HG03095 (cell line): Measurements from ENCODE around the gene MAML2.

Experiments used
- ATAC-seq: cut with Tn5 transposase; IDR thresholded peaks from one replicate; pipeline ENCODE4 v1.9.1; 2021; ENCODE audit warnings: moderate library complexity; ENCODE audit not compliant: unreplicated experiment

The MAML2 gene

DNA sequence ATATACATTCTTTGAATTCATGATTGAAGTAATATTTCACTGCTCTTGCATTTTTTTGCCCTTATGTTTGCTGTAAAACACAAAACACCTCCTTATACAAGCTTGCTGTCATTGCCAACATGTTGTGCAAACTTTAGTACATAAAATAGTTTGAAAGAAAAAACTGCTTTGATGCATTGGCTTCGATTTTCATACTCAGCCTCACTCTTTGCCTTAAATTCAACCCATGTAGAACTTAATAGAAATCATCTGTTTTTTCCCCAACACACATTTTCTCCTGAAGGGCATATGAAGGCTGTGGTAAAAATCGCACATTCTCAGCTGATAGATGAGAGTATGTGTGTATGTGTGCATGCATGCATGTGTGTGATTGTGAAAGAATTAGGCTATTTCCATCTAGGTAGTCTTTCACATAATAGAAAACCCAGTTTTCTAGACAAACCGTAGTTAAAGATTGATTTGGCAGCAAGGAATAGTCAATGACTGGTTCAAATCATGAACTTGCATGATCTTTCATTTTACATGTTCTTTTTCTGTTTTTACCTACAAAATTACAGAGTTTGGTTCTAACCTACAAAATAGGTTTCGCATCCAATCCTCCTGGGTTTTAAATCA, 346.3 kb downstream of the MAML2 start:
- ATAC-seq, result no peak

DNA sequence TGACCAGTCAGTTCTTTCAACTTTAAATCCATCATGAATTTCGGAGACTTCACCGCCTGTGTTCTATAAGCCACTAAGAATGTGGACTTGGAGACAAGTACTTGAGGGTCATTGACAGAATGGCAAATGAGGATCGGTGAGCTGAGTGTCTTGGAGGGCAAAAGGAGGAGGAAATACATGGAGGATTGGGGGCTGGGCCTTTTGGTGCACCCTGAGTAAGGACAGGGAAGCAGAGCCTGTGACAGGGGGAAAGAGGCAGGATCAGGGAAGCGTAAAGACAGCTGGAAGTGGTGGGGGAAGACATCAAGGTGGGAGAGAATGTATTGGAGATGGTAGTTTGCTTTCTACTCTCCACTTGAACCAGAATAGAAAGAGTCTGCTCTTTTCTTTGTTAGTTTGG, 348.7 kb downstream of the MAML2 start:
- no peak for ATAC-seq

DNA sequence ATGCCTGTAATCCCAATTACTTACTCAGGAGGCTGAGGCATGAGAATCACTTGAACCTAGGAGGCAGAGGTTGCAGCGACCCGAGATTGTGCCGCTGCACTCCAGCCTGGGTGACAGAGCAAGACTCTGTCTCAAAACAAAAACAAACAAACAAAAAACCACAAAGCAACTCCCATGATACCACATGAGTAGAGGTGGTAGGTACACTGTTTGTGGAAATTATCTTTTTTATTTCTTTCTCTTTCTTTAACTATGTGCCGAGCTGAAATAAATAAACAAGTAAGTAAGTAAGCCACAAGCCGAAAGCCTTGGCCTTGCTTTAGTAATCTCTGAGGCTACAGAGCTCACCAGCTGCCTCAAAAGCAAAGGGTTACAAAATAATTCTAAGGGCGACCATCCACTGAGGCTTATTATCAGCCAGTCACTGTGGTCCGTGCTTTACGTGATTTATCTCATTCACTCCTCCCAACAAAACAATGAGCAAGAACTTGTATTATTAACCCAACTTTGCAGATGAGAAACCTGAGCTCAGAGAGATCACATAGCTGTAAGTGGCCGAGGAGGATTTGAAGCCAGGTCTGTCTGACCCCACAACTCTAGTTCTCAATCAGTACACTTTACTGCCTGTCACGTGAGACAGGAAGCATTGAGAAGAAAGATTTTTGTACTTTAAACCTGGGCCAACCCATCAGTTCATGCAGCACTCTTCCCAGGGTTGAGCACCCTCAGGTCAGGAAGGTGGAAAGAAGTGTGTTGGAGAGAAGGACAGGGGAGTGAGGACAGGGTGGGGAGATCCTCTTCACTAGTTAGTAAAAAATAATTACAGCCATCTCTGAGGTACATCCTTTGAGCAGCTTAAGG, 349.3 kb downstream of the MAML2 start:
- ATAC-seq, result no peak

DNA sequence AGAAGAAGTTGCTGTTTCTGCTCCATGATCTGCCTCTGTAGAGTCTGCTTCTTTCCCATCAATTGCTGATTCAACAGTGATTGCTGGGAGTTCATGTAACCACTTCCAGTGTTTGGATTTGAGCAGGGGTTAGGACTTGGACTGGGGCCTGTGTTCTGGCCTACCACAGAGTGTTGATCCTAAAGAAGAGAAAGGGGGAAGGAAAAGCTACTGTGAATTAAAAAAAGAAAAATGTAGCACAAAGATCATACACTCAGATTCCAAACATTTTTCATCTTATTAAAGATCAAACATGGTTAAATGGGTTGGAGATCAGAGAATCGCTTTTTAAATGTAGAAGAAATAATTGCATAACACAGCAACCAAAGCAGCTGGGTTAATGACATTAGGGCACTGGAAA, 351.4 kb downstream of the MAML2 start:
- no peak for ATAC-seq

DNA sequence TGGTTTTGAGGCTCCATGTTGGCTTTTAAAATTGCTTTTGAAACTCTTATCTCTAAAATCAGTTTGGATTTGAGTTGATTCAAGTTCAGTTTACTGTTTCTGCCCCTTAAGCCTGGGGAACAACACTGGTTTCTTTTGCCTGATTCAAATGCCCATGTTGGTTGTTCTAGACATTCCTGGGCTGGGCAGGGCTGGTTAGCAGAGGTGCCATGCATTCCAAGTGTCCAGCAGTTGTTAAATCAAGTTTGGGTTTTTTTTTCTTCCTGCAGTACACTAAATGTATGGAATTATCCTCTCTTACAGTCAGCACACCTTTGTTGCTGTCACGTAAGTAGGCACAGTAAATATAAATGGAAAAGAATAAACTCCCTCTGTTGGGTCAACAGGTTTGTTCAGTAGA, 351.9 kb downstream of the MAML2 start:
- no peak for ATAC-seq

DNA sequence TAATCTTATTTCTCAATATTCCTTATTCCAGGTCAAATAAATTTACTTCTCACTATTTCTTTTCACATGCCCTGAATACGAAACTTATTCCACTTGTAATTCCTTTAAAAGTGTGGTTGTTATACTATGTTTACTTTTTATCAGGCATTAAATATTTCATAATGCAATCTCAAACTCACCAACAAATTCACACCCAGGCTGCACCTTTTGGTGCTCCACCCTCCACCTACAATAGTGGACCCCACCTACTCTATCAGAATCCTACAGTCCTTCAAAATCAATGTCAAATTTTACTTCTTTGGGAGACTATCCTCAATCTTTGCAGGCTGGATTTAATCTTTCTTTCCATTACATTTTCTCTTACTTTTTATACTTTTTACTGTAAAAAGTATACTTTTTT, 353.2 kb downstream of the MAML2 start:
- ATAC-seq, result no peak

DNA sequence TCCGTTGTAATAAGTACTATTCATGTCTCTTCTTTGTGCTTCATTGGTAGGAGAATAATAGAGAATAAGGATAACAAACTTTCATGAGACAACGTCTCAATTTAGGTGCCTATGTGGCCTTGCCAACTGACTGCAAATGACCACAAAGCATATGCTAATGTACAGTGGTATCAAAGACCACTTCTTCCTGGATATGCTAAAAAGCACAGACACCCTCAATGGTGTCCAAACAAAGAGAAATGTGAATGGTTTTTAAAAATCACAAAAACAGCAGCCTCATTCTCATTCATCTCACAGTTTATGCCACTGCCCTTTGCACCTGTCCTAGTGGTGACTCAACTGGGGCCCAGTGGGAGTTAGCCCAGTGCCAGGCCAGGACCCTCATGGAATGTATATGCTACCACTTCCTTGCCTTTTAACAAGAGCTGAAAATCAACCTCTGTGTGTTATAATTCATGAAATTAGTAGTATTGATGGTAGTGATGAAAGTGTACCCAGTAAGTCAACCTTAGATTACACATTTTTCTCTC, 353.9 kb downstream of the MAML2 start:
- no peak for ATAC-seq

DNA sequence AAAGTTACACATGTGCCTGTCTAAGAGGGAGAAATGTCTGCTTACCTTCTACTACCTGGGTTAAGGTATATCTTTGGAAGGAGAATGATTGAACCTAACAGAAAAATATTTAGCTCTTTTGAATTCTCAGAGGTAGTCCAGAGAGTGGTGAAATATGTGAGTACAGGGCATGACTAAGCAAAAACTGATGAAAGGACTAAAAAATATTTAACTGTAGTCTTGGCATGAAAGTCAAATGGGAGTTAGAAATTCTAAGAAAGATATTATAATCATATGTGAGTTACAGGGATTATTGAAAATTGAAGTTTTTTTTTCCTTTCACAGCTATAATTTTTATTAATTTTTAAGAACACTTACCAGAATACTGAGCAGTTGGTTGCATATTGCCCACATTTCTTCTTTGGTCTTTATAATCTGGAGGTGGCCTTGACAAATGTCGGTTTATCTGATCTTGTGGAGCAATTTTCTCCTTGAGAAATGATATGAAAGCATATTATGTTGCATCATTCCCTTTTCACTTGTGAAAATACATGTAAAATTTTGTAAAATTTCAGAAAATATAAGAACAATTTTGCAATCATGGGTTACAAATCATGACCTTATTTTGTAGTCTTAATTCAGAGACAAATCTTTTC, 357.7 kb downstream of the MAML2 start:
- no peak for ATAC-seq

DNA sequence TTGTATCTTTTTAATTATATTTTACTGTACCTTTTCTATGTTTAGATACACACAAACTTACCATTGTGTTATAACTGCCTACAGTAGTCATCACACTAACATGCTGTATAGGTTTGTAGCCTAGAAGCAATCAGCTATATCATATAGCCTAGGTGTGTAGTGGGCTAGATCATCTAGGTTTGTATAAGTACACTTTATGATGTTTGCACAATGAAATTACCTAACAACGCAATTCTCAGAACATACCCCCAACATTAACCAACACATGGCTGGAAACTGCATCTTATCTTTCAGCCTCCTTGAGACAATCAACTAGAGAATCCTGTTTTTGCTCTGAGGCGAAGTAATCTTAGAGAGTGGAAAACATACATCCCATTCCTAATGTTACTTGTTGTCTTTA, 358.9 kb downstream of the MAML2 start:
- no peak for ATAC-seq

DNA sequence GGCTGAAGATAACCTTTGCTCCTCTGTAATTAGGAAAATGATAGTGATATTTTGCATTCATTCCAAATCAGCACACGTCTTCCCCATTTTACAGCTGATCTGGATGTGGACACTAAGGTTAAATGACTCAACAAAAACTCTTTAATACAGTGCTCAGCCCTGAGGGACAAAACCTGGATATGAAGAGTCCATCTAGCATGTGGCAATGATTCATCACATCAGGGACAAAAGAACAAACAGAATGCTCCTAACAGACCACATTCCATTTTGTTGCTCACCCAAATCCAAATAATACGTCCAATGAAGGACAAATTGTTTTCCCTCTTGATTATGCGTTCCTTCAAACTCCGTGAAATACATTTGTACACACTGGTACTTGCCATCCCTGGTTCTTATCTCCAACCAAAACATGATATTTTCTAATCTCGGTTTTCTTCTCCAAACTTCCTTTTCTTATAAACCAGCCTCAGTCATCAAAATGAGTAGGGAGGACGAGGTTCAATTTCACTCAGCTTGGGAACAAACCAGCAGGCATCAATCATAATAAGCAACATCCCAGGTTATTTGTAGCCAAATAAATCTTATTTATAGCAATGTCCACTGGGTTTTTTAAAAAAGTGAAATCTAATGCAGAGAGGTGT, 365.3 kb downstream of the MAML2 start:
- ATAC-seq, result no peak

DNA sequence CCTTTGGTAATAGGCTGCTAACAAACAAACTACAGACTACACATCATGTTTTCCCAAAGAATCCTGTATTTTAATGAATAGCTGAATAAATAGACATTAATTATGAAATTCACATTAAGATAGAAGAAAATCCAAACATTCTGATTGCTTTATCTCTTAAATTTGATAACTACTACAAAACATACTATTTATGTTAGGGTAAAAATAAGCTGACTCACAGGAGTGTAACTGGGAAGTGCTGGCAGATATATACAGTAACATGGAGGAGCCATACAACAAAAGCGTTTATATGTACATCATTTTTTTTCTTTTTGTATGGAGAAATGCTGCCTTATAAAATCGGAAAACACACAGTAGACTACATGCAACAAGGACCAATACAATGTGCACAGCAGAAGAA, 366.4 kb downstream of the MAML2 start:
- ATAC-seq, result no peak

DNA sequence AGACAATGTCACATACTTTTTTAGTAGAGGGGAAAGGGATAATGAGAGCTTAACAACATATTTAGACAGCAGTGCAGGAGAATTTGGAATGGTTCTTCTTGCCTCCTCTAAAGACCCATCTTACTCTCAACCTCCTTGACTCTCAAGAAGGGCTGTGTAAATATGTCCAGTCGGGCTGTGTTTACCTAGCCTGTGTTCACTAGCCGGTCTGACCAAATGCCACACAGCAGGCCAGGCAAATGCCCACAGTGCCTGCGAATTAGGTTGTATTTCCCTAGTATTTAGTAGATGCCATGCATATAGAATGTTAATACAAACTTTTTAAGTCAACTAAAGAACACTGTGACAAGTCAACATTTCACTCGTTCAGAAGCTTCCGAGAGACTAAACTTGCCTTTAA, 367.7 kb downstream of the MAML2 start:
- no peak for ATAC-seq

DNA sequence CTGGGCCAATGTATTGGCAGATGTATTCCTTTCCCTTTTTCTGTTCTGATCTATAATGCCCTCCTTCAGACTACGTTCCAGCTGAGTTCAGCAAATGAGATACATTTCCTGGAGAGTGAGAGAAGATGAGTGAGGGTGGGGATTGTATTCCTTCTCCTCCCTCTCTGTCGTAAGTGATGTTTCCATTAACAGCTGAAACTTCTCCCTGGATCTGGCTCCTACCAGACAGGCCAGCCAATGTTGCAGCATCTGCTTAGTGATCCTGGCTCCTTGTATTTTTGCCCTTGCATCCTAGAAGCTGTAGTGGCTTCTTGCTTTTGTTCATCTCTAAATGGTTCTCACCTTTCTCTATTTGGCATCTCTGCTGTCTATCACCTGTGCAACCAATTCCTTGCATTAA, 370.9 kb downstream of the MAML2 start:
- no peak for ATAC-seq

DNA sequence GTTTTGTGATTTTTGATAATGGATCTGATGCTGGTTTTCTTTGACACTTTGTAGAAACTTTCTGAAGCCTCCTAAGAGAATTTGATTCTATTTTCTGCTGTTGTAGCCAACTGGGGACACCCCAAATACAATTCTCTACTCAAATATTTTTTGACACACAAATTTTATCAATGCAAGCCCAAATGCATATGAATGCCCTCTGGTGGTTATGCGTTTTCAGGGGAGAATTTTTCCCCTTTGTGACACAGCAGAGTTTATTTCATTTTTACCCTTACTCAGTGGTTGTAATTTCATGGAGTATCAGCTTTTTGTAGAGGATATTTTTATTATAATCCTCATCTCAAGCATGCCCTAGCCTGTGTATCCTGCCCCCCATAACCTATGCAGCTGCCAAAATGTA, 374.4 kb downstream of the MAML2 start:
- ATAC-seq, result no peak

DNA sequence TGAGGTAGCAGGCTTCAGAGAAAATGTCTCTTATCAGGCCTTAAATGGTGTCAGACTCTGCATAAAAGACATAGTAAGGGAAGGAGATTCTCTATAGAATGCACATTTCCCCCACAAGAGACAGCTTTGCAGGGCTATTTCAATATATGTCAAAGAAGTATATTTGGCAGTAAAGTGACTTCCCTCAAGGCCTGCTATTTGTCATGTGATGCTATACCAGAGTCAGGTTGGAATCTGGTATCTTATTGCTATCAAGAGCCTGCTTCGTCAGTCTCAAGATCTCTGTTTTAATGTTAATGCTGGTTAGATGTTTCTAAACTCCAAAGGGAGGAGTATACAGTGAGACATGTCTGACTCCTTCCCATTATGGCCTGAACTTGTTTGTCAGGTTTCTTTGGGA, 378.7 kb downstream of the MAML2 start:
- ATAC-seq, result no peak

DNA sequence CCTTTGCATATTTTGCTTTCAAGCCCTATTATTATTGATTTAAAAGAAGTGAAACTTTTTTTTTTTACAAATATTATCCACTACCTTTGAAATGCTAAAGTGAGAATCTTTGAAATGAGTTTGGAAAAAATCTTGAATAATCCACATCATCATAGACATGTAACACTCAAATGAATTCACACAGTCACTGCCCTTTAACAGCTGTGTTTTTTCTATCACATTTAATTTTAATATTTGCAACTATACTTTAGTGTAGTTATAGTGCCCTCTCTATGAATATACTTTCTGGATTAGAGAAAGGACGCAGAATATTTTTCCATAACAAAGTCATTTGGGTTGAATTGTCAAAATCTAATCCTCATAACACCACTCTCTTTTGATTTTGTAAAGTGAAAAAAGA, 381.2 kb downstream of the MAML2 start:
- ATAC-seq, result no peak

DNA sequence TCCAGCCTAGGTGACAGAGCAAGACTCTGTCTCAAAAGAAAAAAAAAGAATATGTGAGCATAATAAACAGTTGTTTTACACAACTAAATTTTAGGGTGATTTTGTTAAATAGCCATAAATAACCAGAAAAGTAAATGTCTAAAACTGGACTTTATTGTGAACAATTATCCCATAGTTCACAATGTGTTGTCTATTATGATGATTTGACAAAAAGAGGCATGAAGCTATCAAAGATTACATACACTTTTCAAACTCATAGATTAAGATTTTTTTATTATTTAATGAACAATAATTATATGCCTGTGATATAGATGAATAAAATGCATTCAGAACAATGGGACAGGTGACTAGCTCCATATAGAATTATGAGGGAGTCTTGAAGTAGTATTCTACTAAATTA, 392.1 kb downstream of the MAML2 start:
- ATAC-seq, result no peak

DNA sequence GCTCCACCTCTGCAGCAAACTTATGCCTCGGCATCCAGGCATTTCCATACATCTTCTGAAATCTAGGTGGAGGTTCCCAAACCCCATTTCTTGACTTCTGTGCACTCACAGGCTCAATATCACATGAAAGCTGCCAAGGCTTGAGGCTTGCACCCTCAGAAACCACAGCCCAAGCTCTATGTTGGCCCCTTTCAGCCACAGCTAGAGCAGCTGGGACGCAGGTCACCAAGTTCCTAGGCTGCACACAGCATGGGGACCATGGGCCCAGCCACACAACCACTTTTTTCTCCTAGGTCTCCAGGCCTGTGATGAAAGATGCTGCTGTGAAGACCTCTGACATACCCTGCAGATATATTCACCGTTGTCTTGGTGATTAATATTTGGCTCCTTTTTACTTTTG, 394.4 kb downstream of the MAML2 start:
- no peak for ATAC-seq

DNA sequence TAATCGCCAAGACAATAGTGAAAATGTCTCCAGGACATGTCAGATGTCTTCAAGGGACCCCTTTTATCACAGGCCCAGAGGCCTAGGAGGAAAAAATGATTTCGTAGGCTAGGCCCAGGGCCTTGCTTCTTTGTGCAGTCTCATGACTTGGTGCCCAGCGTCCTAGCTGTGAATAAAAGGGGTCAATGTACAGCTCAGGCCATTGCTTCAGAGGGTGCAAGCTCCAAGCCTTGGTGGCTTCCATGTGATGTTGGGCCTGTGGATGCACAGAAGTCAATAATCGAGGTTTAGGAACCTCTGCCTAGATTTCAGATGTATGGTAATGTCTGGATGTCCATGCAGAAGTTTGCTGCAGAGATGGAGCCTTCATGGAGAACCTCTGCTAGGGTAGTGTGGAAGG, 398.4 kb downstream of the MAML2 start:
- no peak for ATAC-seq

DNA sequence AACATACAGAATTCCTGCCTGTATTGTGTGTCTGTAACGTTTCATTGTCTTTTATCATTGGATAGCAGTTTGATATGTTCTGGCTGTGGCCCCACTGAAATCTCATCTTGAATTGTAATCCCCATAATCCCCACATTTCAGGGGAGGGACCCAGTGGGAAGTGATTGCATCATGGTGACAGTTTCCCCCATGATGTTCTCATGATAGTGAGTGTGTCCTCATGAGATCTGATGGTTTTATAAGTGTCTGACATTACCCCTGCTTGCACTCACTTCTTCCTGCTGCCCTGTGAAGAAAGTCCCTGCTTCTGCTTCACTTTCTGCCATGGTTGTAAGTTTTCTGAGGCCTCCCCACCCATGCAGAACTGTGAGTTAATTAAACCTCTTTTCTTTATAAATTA, 399.4 kb downstream of the MAML2 start:
- ATAC-seq, result no peak

DNA sequence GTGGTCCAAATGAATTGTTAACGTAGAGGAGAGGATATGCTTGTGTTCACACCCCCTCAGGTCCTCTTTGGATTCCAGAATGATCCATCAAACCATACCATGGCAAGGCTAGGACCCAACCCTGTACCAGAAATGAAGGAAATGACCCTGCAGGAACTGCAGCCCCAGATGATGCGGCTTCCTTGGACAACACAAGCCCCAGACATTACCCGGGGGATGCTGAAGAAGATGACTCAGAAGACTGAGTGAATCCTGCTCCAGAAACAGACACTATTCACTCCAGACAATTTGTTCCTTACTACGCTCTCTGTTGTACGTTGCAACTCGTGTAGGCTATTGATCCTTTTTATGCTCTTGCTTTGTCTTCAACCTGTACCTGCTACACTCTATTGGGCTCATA, 403.9 kb downstream of the MAML2 start:
- no peak for ATAC-seq

DNA sequence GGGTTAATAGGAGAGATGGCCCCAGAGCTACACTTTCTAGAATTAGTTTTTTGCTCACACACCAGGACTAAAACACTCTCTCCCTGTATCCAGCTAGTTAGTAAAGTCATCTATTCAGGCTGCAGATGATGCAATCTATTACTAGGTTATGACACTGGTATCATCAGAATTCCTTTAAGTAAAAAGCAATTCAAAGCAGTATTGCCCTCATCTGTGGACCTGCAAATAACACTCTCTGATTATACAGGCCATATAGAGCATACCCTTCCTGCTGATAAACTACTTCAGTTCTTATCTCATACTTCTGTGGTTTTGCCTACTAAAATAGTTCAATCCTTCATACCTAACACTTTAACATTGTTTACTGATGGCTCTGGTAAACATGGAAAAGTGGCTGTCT, 405.6 kb downstream of the MAML2 start:
- no peak for ATAC-seq
